T follicular helper cell (primary cell): Measurements from ENCODE around the gene HIVEP3.

ENCODE experiments used
- DNase-seq: peaks from one replicate; pipeline ENCODE4 v3.0.0-alpha.2; 2020; ENCODE audit warnings: low read depth

The HIVEP3 gene

DNA sequence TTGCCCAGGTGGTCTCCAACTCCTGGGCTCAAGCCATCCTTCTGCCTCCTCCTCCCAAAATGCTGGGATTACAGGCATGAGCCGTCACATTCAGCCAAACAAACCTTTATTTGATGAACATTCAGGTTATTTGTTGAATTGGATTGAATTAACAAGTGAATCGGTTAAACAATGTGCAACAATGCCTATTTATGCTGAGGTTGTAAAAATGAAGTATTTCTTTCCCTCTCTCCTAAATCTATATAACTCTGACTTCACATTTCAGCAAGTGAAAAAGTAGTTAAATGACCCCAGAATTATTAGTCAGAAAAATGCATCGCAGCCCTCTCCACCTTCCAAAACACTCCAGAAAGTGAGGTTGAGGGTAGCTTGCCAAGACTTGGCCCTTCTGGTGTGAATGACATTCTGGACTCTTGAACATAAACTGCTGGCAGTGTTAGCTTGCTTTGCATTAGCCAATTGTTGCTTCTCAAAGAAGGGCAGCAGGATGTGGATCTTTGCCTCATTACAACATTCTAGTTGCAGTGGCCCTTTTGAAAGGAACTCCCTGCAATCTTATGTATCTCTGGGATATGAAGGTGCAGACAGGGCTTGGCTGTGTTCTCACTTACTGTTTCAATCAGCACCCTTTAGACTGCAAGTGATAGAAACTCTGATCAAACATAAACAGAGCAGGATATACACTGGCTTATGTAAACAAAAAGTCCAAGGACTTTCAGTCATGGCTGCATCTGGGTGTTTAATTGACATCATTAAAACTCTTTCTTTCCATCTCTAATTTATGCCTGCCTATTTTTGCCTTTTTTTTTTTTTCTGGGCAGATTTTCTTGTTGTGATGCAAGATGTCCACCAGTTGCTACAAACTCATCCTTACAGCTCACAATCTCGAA, 456.7 kb downstream of the HIVEP3 start:
- no peak for DNase-seq

DNA sequence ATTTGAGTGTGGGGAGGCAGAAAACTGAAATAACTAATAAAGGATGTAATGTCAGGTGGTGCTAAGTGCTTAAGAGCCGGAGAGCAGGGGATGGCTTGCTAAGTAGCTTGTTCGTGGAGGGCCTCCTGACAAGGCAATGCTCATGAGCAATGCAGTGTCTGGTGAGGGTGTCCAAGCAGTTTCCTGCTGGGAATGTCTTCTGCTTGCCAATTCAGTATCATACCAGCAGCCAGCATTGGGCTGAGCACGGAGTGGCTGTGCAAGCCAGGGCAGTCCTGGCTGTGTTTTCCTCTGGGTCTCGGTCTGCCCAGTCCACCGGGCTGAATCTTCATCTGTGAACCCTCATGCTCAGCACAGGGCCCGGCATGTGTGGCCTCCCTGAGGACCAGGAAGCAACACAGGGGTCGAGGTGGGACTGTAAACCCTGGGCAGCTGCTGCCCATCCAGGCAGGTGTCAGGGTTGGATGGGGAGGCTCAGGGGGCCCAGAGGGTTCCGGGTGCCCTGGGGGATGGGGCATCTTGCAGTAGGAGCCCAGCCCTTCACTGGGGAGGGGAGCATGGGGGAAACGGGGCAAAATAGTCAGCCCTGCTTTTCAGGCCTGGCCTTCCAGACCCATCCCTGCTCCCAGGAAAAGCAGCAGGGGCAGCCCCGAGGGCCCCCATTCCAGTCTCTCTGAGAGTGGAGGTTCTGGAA, 461.7 kb downstream of the HIVEP3 start:
- no peak for DNase-seq
